GM12878 (cell line): ENCODE results near the gene EGFR. TPM values are rescaled to one million over a fixed set of nuclear protein-coding genes. Genes with fewer than 3 reads are reported as not detected.

Experiments
- ATAC-seq: fragments of 200-7000 bp; cut with Tn5 transposase; 3 replicates; pipeline ENCODE4 v1.9.1; 2020; ENCODE audit warnings: mild to moderate bottlenecking, moderate library complexity
- BruUV-seq: library from RNA; stranded (reverse); fragments of 400-500 nt; replicated peaks from 2 replicates; lab custom pipeline; 2021; lab: Mats Ljungman, UMichigan
- CTCF ChIA-PET: fragments of 300-600 bp; sonication (Branson Sonifier 250); formaldehyde crosslinking; extraction: SDS; loops from one replicate; lab custom pipeline; 2021; ENCODE audit warnings: inconsistent platforms; lab: Yijun Ruan, JAX
- POLR2A ChIA-PET: fragments of 350-600 bp; formaldehyde crosslinking; extraction: SDS; loops from one replicate; lab custom pipeline; 2021; ENCODE audit warnings: inconsistent platforms; lab: Charles Lee
- RAD21 ChIA-PET: fragments of 300-600 bp; sonication (Branson Sonifier 250); formaldehyde crosslinking; loops from one replicate; lab custom pipeline; 2023; ENCODE audit warnings: antibody characterized with exemption; ENCODE audit not compliant: unreplicated experiment; lab: Charles Lee
- SMC1A ChIA-PET: fragments of 300-600 bp; sonication (Branson Sonifier 250); formaldehyde crosslinking; loops from one replicate; lab custom pipeline; 2023; ENCODE audit not compliant: unreplicated experiment, uncharacterized antibody; lab: Charles Lee
- DNase-seq: peaks from one replicate; pipeline ENCODE4 v3.0.0-alpha.2; 2011; ENCODE audit warnings: low read depth, low spot score
- FAIRE-seq: peaks from 3 replicates; lab custom pipeline; 2011; peaks lifted over from hg19 to GRCh38; lab: Jason Lieb, UNC
- H2AFZ ChIP-seq: 2 replicates; pipeline ENCODE4 v1.6.0; 2011; ENCODE audit warnings: low read depth, low read length, control low read depth; ENCODE audit not compliant: control insufficient read depth
- H3K27ac ChIP-seq: 2 replicates; pipeline ENCODE4 v1.5.1; 2011; ENCODE audit warnings: control low read depth; ENCODE audit not compliant: control insufficient read depth, insufficient read depth
- H3K27me3 ChIP-seq, 2 experiments: replicated peaks in 1 of 2; 2 replicates each; pipeline versions ENCODE4 v1.6.0 to v1.6.1; 2011; ENCODE audit warnings: low read length in 1 of 2; ENCODE audit not compliant: control insufficient read depth in 2 of 2, insufficient read depth in 2 of 2
- H3K36me3 ChIP-seq, 2 experiments: 2 replicates each; pipeline ENCODE4 v1.5.1; 2011; ENCODE audit warnings: low read length in 1 of 2; ENCODE audit not compliant: control insufficient read depth in 2 of 2, insufficient read depth in 2 of 2
- H3K4me1 ChIP-seq: 2 replicates; pipeline ENCODE4 v1.6.1; 2011; ENCODE audit warnings: mild to moderate bottlenecking, low read length, moderate library complexity, mixed read lengths; ENCODE audit not compliant: control insufficient read depth, insufficient read depth
- H3K4me2 ChIP-seq: 2 replicates; pipeline ENCODE4 v1.6.0; 2011; ENCODE audit warnings: control low read depth; ENCODE audit not compliant: control insufficient read depth, insufficient read depth
- H3K4me3 ChIP-seq: fragments of 200-600 bp; sonication (generic); 2 replicates; pipeline ENCODE4 v1.5.1; 2016
- H3K79me2 ChIP-seq: 2 replicates; pipeline ENCODE4 v1.6.0; 2011; ENCODE audit warnings: low read length; ENCODE audit not compliant: control insufficient read depth, insufficient read depth
- H3K9ac ChIP-seq: 2 replicates; pipeline ENCODE4 v1.8.0; 2011; ENCODE audit warnings: low read length, control low read depth, mixed read lengths; ENCODE audit not compliant: control insufficient read depth, insufficient read depth
- H3K9me3 ChIP-seq: replicated peaks from 3 replicates; pipeline ENCODE4 v1.5.1; 2011; ENCODE audit warnings: mild to moderate bottlenecking, low read length; ENCODE audit not compliant: control insufficient read depth, insufficient read depth
- H4K20me1 ChIP-seq: 2 replicates; pipeline ENCODE4 v1.6.0; 2011; ENCODE audit not compliant: control insufficient read depth, insufficient read depth
- ATF3 ChIP-seq: IDR thresholded peaks from 2 replicates; pipeline ENCODE4 v1.6.1; 2011; ENCODE audit warnings: low read depth, mild to moderate bottlenecking, low read length, moderate library complexity, borderline replicate concordance; ENCODE audit errors: extremely low read depth
- ATF7 ChIP-seq: fragments of 450-650 bp; IDR thresholded peaks from 2 replicates; pipeline ENCODE4 v1.6.1; 2016; ENCODE audit warnings: low read depth, mild to moderate bottlenecking
- BMI1 ChIP-seq: fragments of 450-650 bp; IDR thresholded peaks from 2 replicates; pipeline ENCODE4 v1.6.1; 2016; ENCODE audit warnings: mild to moderate bottlenecking, moderate library complexity, borderline replicate concordance
- CBX3 ChIP-seq: fragments of 200-600 bp; sonication (generic); IDR thresholded peaks from 2 replicates; pipeline ENCODE4 v1.6.1; 2016; ENCODE audit warnings: low read depth, borderline replicate concordance
- HSF1 ChIP-seq: fragments of 150-350 bp; IDR thresholded peaks from 2 replicates; pipeline ENCODE4 v1.6.1; 2014; ENCODE audit warnings: mild to moderate bottlenecking, low read depth, low read length
- IKZF2 ChIP-seq, 2 experiments: fragments of 450-650 bp; IDR thresholded peaks; 2 replicates each; pipeline ENCODE4 v1.6.1; 2017; ENCODE audit warnings: mild to moderate bottlenecking in 2 of 2, moderate library complexity in 2 of 2
- JUND ChIP-seq: IDR thresholded peaks from 2 replicates; pipeline ENCODE4 v1.6.1; 2012; ENCODE audit warnings: low read depth, mild to moderate bottlenecking, low read length, improper control_type of control experiment, moderate library complexity
- NFXL1 ChIP-seq: fragments of 450-650 bp; IDR thresholded peaks from 2 replicates; pipeline ENCODE4 v1.6.1; 2017; ENCODE audit warnings: antibody characterized with exemption, mild to moderate bottlenecking, borderline replicate concordance
- PKNOX1 ChIP-seq: fragments of 450-650 bp; IDR thresholded peaks from 2 replicates; pipeline ENCODE4 v1.6.1; 2016; ENCODE audit warnings: mild to moderate bottlenecking
- POLR2AphosphoS5 ChIP-seq: IDR thresholded peaks from 2 replicates; pipeline ENCODE4 v1.6.1; 2011; ENCODE audit warnings: mild to moderate bottlenecking, low read length, inconsistent platforms
- RBBP5 ChIP-seq: fragments of 200-600 bp; sonication (generic); conservative IDR thresholded peaks from 2 replicates; pipeline ENCODE4 v1.6.1; 2016
- RCOR1 ChIP-seq: conservative IDR thresholded peaks from 2 replicates; pipeline ENCODE4 v1.6.1; 2012; ENCODE audit warnings: low read depth, low read length, improper control_type of control experiment
- RELA ChIP-seq: fragments of 450-650 bp; IDR thresholded peaks from 2 replicates; pipeline ENCODE4 v1.8.0; 2014; ENCODE audit warnings: borderline replicate concordance; ENCODE audit not compliant: partially characterized antibody
- SMARCA5 ChIP-seq: fragments of 450-650 bp; IDR thresholded peaks from 2 replicates; pipeline ENCODE4 v1.6.1; 2017; ENCODE audit warnings: mild to moderate bottlenecking
- TAF1 ChIP-seq: IDR thresholded peaks from 2 replicates; pipeline ENCODE4 v1.6.1; 2011; ENCODE audit warnings: mild to moderate bottlenecking, low read depth, low read length, borderline replicate concordance
- ZBTB33 ChIP-seq: fragments of 450-650 bp; IDR thresholded peaks from 2 replicates; pipeline ENCODE4 v1.6.1; 2017; ENCODE audit warnings: mild to moderate bottlenecking
- ZNF207 ChIP-seq: fragments of 450-650 bp; IDR thresholded peaks from 2 replicates; pipeline ENCODE4 v1.6.1; 2014; ENCODE audit warnings: antibody characterized with exemption, mild to moderate bottlenecking, borderline replicate concordance
- ZNF24 ChIP-seq: fragments of 450-650 bp; IDR thresholded peaks from 2 replicates; pipeline ENCODE4 v1.6.1; 2017; ENCODE audit warnings: antibody characterized with exemption, mild to moderate bottlenecking
- ZZZ3 ChIP-seq: IDR thresholded peaks from 2 replicates; pipeline ENCODE4 v1.6.1; 2011; ENCODE audit warnings: low read depth; ENCODE audit not compliant: control insufficient read depth, insufficient read length
- WGBS: methylation state at CpG from one replicate; pipeline ENCODE4 v1.1.6; 2016; ENCODE audit warnings: low lambda C conversion rate; ENCODE audit not compliant: insufficient replicate concordance, insufficient coverage; ENCODE audit errors: missing lambda C conversion rate; 5-methylcytosine and 5-hydroxymethylcytosine counted together
- in situ Hi-C: fragments of 300-500 bp; cut with MboI; formaldehyde crosslinking; loops from 9 replicates; pipeline ENCODE4 v1.14.3; 2018; ENCODE audit warnings: mixed read lengths
- intact Hi-C: fragments of 100-400 bp; cut with micrococcal nuclease; formaldehyde crosslinking; loops from one replicate; pipeline ENCODE4 v1.14.2; 2022; ENCODE audit not compliant: unreplicated experiment
- polyA plus RNA-seq, 11 experiments: library from polyadenylated mRNA; depleted of rRNA in 4 of 11; unstranded in 6 of 11; stranded (reverse) in 5 of 11; fragments of >200 nt; fragmentation: Nextera tagmentation in 4 of 11; fragmentation: Illumina TruSeq in 1 of 11; extraction: Ambion mirVana in 4 of 11; extraction: Trizol in 1 of 11; gene quantifications; 1 replicate in 1 of 11; 2 replicates in 10 of 11; pipeline versions ENCODE4 v1.2.1 to v1.2.3, GENCODE V29; 2011 to 2016; ENCODE audit warnings: inconsistent platforms in 2 of 11, missing spikeins in 2 of 11, low read depth in 1 of 11
- total RNA-seq, 4 experiments: library from RNA; depleted of rRNA in 3 of 4; stranded (reverse); fragments of >200 nt in 3 of 4; fragmentation: Illumina TruSeq in 1 of 4; extraction: Trizol in 1 of 4; gene quantifications; 2 replicates each; pipeline versions ENCODE4 v1.2.1 to v1.2.3, GENCODE V29; 2013 to 2021

Gene EGFR
- total and polyA plus RNA-seq, 10 of the 15 experiments (the other 5 are each of a cell fraction or from before 2014, with no cell fraction given), result 0.01 to 0.31 TPM; not detected in 8

GRCh38 chr7:55092975-55093373, 74.2 kb downstream of the EGFR start:
- DNase-seq (no peak), FAIRE-seq (no peak), ATAC-seq (no peak)
- no peak overlapping the region for H3K4me2 ChIP-seq
- no peak overlapping the region for H3K27ac ChIP-seq
- H3K79me2 ChIP-seq, result no peaks in the 10 kb centered on the region
- H3K9ac ChIP-seq, result no peak overlapping the region
- TF ChIP-seq CBX3 (no peak), RCOR1 (no peak), POLR2AphosphoS5 (no peak), JUND (no peak), ZZZ3 (no peak), PKNOX1 (no peak), ATF3 (no peak), RELA (no peak), BMI1 (no peak), RBBP5 (no peak), ZNF24 (no peak), SMARCA5 (no peak), ATF7 (no peak), ZBTB33 (no peak), TAF1 (no peak), ZNF207 (no peak), NFXL1 (no peak), IKZF2 (IDR thresholded peaks at IDR 0.05) (no peak), HSF1 (no peak)
- H3K36me3 ChIP-seq, result no peaks in the 10 kb centered on the region
- 23% methylated on average over 3 of the region's 3 CpGs for WGBS
- SMC1A ChIA-PET, result interaction anchor here (0.7 to 1.5 kb wide), 6 partner anchors 10 to 304 kb away, joined by 3 to 4 read pairs (median 4); no protein-coding TSS in a partner anchor
- no peaks in the 10 kb centered on the region for H3K9me3 ChIP-seq
- POLR2A ChIA-PET, result no interaction called here
- intact Hi-C loops, result no loop called here
- no TSS peak for BruUV-seq
- CTCF ChIA-PET, result interaction anchor here (1.1 to 1.2 kb wide), 2 partner anchors 13 to 304 kb away, joined by 3 read pairs; no protein-coding TSS in a partner anchor
- in situ Hi-C loops, result no loop called here
- no peaks in the 10 kb centered on the region for H3K4me1 ChIP-seq
- RAD21 ChIA-PET, result interaction anchor here (1.5 kb wide), 1 partner anchor 28 kb away, joined by 3 read pairs; no protein-coding TSS in a partner anchor
- no peak overlapping the region for H3K4me3 ChIP-seq
- H2AFZ ChIP-seq, result no peak overlapping the region
- no peaks in the 10 kb centered on the region for H3K27me3 ChIP-seq
- H4K20me1 ChIP-seq, result no peaks in the 10 kb centered on the region
